T47D (cell line): Measurements from ENCODE around the gene MARCKSL1.
A peak's percentile ranks its signal among the peaks of the same experiment; 100 is the strongest.

Experiments used
- DNase-seq, 2 experiments: peaks; one replicate each; pipeline versions ENCODE4 v3.0.0 to v3.0.0-alpha.2; 2011 to 2012; ENCODE audit warnings: low read depth in 1 of 2, low spot score in 1 of 2
- JUND ChIP-seq: IDR thresholded peaks from 2 replicates; pipeline ENCODE4 v1.6.1; 2012; ENCODE audit warnings: low read depth
- in situ Hi-C: cut with HindIII; loops from 2 replicates; pipeline ENCODE4 v1.10.0; 2016; ENCODE audit warnings: low sequenced_read_pairs, low pct_unique_long_range_greater_than_20kb

MARCKSL1 gene

DNA sequence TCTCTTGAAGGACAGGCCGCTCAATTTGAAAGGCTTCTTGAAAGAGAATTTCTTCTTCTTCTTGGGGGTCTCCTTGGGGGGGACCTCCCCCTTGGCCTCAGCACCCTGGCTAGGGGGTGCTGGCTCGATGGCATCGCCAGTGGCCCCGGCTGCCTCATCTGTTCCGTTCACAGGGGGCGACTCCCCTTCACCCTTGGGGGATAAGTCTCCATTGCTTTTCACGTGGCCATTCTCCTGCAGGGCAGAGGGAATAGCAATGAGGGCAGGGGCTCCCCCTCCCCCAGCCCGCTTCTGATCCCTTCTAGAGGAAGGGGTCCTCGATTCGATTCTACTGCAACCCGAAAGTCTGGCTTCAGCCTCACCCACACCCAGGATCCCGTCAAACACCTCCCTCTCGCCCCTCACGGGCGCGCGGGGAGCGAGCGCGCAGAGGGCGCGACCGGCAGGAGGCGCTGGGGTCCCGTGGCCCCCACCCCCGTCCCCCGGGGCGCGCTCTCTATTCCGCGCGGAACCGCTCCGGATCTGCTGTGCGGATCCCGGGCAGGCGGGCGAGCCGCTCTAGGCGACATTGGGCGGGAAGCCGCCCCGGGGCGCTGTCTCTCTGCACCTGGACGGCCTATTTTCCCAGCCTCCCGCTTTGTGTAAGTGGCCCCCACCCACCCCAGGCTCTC is 1.0 kb downstream of the MARCKSL1 start:
- in situ Hi-C loops, result no loop called here
- no peak for TF ChIP-seq JUND
- peak in 1 of 2 experiments; percentile 41 for DNase-seq

DNA sequence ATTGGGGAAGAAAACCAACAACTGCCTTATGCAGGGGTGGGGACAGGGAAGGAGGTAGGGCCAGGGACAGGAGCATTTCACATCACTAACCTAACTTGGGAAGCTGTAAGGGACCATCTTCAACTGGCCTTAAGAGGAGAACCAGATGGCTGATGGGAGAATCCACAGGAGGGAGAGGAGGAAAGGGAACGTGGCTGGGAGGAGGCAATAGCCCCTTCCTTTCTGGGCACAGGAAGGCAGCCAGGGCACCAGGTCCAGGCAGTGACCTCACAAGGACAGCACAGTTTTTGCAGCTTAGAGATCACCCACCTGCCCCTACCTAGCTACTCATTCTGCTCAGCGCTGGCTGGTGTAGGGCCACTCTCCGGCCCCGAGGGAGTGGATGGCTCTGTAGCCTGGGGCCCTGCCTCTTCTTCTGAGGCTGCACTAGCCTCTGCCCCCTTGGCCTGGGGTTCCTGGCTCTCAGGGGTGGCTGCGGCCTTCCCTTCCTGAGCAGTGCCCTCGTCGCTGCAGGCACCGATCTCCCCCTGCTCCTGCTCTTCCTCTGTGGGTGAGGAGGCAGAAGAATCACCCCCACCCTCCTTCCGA is 1.7 kb downstream of the MARCKSL1 start:
- no peak for DNase-seq
- in situ Hi-C loops, result no loop called here
- TF ChIP-seq JUND, result no peak

- TF ChIP-seq JUND, result no peak
- no peak for DNase-seq
- in situ Hi-C loops, result no loop called here
Observed at GRCh38 chr1:32333251-32333963, 2.6 kb downstream of the MARCKSL1 start.

- peak in 1 of 2 experiments; percentile 38 for DNase-seq
- no peak for TF ChIP-seq JUND
- in situ Hi-C loops, result no loop called here
Observed at GRCh38 chr1:32332290-32333079, 3.5 kb downstream of the MARCKSL1 start.

DNA sequence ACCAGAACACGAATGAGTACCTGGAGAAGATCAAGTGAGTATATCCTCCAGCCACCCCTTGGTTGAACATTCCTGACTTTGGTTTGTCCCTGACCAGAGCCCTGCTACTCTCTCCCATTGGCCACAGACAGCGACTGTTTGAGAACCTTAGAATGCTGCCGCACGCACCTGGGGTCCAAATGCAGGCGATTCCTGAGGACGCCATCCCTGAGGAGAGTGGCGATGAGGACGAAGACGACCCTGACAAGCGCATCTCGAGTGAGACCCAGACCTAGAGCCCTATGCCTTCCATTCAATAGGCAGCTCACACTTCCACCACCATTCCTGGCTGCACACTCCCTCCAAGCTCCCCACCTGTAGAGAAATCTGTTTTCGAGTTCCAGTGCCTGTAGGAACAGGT is 4.5 kb downstream of the MARCKSL1 start:
- in situ Hi-C loops, result no loop called here
- TF ChIP-seq JUND, result no peak
- DNase-seq, result no peak

DNA sequence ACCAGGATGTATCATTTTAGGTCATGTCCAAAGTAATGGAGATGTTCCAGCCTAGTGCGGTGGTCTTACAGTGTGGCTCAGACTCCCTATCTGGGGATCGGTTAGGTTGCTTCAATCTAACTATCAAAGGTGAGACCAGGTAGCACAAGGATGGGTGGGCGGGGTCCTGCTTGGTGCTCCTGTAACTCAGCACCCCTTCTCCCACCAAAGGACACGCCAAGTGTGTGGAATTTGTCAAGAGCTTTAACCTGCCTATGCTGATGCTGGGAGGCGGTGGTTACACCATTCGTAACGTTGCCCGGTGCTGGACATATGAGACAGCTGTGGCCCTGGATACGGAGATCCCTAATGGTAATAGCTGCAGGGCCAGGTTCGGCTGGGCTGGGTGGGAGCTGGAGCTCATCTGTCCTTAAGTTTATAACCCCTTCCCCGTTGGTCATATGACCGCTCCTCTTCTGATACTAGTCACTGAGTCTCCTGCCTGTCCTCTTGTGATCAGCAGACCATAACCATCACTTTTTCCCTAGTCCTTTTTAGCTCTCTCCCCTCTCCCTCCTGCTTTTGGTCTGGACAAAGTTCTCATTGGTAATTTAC is 5.4 kb downstream of the MARCKSL1 start:
- no peak for DNase-seq
- in situ Hi-C loops, result no loop called here
- TF ChIP-seq JUND, result no peak

DNA sequence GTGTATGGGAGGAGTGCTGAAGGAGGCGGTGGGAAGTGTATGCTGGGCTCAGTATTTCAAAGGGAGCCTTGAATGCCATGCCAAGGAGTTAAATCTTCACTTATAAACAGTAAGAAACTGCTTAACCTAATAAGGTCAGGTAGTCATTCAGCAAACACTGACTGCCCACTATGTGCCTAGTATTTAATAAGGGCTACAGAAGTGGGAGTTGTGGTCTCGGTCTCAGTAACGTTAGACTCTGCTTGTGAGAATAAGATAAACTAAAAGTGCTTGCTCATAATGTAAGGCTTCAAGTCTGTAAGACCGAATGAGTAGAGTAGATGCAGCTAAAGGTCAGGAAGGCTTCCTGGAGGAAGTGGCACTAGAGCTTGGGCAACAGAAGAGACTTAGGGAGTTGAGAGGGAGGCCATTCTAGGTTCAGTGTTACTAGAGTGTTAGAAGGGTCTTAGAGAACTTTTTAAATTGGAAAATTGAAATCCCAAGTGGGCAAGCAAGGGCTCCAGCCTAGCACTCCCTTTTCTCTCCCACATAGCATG is 6.0 kb downstream of the MARCKSL1 start:
- no peak for TF ChIP-seq JUND
- in situ Hi-C loops, result no loop called here
- DNase-seq, result no peak

- no peak for TF ChIP-seq JUND
- in situ Hi-C loops, result no loop called here
- DNase-seq, result no peak
Observed at GRCh38 chr1:32327204-32327603, 8.8 kb downstream of the MARCKSL1 start.

GRCh38 chr1:32321712-32322291 is 14.2 kb downstream of the MARCKSL1 start:
- in situ Hi-C loops, result no loop called here
- DNase-seq, result no peak
- TF ChIP-seq JUND, result no peak

GRCh38 chr1:32318127-32318869 is 17.7 kb downstream of the MARCKSL1 start:
- DNase-seq, result no peak
- no peak for TF ChIP-seq JUND
- in situ Hi-C loops, result no loop called here

- no peak for DNase-seq
- TF ChIP-seq JUND, result no peak
- in situ Hi-C loops, result no loop called here
Observed at GRCh38 chr1:32316903-32317277, 19.1 kb downstream of the MARCKSL1 start.
